GM04503 (cell line): ENCODE data around the gene EXOC4.
A peak's percentile ranks its signal among the peaks of the same experiment; 100 is the strongest.

Experiments used
- DNase-seq: peaks from one replicate; pipeline ENCODE4 v3.0.0-alpha.2; 2012; ENCODE audit warnings: low read depth

The EXOC4 gene

GRCh38 chr7:133575726-133576440 is 323.0 kb downstream of the EXOC4 start:
- DNase-seq = no peak

GRCh38 chr7:133576612-133577168 is 323.8 kb downstream of the EXOC4 start:
- no peak for DNase-seq

GRCh38 chr7:133582766-133583523 is 330.1 kb downstream of the EXOC4 start:
- peak; percentile 84 for DNase-seq

- no peak for DNase-seq
Measured at GRCh38 chr7:133583545-133584171, 330.8 kb downstream of the EXOC4 start.

GRCh38 chr7:133584956-133585668 is 332.2 kb downstream of the EXOC4 start:
- DNase-seq = no peak

GRCh38 chr7:133586253-133586652 is 333.4 kb downstream of the EXOC4 start:
- DNase-seq = no peak

- DNase-seq = no peak
Measured at GRCh38 chr7:133587903-133588302, 335.0 kb downstream of the EXOC4 start.

- no peak for DNase-seq
Measured at GRCh38 chr7:133590795-133591194, 337.9 kb downstream of the EXOC4 start.

GRCh38 chr7:133591704-133592340 is 338.9 kb downstream of the EXOC4 start:
- no peak for DNase-seq

- no peak for DNase-seq
Measured at GRCh38 chr7:133593561-133593960, 340.7 kb downstream of the EXOC4 start.

- no peak for DNase-seq
Measured at GRCh38 chr7:133601617-133602016, 348.7 kb downstream of the EXOC4 start.

- DNase-seq = peak; percentile 20
Measured at GRCh38 chr7:133602291-133602690, 349.4 kb downstream of the EXOC4 start.

- DNase-seq = no peak
Measured at GRCh38 chr7:133606991-133607390, 354.1 kb downstream of the EXOC4 start.

GRCh38 chr7:133609806-133610205 is 356.9 kb downstream of the EXOC4 start:
- DNase-seq = no peak

GRCh38 chr7:133611955-133612354 is 359.1 kb downstream of the EXOC4 start:
- no peak for DNase-seq

- no peak for DNase-seq
Measured at GRCh38 chr7:133613250-133613790, 360.4 kb downstream of the EXOC4 start.

GRCh38 chr7:133614251-133614650 is 361.4 kb downstream of the EXOC4 start:
- no peak for DNase-seq

- DNase-seq = no peak
Measured at GRCh38 chr7:133618970-133619369, 366.1 kb downstream of the EXOC4 start.

- no peak for DNase-seq
Measured at GRCh38 chr7:133619491-133619890, 366.6 kb downstream of the EXOC4 start.

GRCh38 chr7:133623721-133624120 is 370.8 kb downstream of the EXOC4 start:
- DNase-seq = no peak

GRCh38 chr7:133625046-133625445 is 372.2 kb downstream of the EXOC4 start:
- DNase-seq = no peak
